A673 (cell line): ENCODE measurements around the gene VWA5B1.

Source experiments
- CTCF ChIP-seq: fragments of 300-800, 200-600 bp; sonication (generic); conservative IDR thresholded peaks from 2 replicates; pipeline ENCODE4 v1.5.1; 2017; ENCODE audit warnings: low read depth, mild to moderate bottlenecking, antibody characterized with exemption, low read length, moderate library complexity, mixed read lengths
- EZH2 ChIP-seq: fragments of 200-600 bp; sonication (generic); IDR thresholded peaks from 2 replicates; pipeline ENCODE4 v1.6.1; 2017; ENCODE audit warnings: borderline replicate concordance, low read depth, mild to moderate bottlenecking, mixed read lengths, antibody characterized with exemption, low read length; ENCODE audit not compliant: poor library complexity, severe bottlenecking

- TF ChIP-seq CTCF (no peak), EZH2 (no peak)
These were observed 65.4 kb downstream of the VWA5B1 start for GRCh38 chr1:20355828-20356735.
